BE2C (cell line): ENCODE measurements around the gene TPRA1.

Source experiments
- DNase-seq: peaks from one replicate; pipeline ENCODE4 v3.0.0-alpha.2; 2020
- H3K27me3 ChIP-seq: fragments of 250-450 bp; sonication (Bioruptor Pico); 2 replicates; pipeline ENCODE4 v1.5.1; 2020; ENCODE audit warnings: mild to moderate bottlenecking
- H3K36me3 ChIP-seq: fragments of 250-450 bp; sonication (Bioruptor Pico); 2 replicates; pipeline ENCODE4 v1.5.1; 2020; ENCODE audit warnings: mild to moderate bottlenecking
- H3K4me1 ChIP-seq: fragments of 250-450 bp; sonication (Bioruptor Pico); 2 replicates; pipeline ENCODE4 v1.5.1; 2020
- H3K4me3 ChIP-seq: 2 replicates; pipeline ENCODE4 v1.5.1; 2011; ENCODE audit warnings: low read depth, low read length
- H3K9me3 ChIP-seq: fragments of 250-450 bp; sonication (Bioruptor Pico); 2 replicates; pipeline ENCODE4 v1.5.1; 2020
- CTCF ChIP-seq: IDR thresholded peaks from 2 replicates; pipeline ENCODE4 v1.5.1; 2012; ENCODE audit warnings: mild to moderate bottlenecking, low read depth, low read length

Gene TPRA1

DNA sequence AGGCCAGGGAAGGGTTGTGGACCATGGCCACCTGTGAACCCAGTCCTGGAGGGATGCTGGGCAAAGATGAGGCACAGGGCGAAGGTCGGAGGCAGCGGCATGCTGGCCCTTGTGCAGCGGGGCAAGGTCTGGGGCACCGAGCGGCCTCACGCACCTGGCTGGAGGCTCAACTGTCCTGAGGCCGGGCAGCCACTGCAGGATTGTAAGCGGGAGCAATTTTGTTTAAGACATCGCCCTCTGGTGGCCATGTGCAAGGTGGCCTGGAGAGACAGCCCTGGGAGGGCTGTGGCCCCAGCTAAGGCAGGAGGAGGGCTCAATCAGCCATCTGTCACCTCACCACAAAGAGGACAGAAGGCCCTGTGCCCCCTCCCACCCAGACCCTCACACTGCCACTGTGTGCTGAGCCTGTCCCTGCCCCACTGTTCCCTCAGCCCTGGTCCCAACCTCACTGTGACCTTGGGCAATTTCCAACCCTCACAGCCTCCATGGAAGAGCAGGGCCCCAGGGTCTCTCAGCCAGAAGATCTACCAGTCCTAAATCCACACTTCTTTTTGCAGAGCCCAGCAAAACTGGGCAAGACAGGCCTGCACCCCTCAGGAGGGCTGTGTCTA lies 46.2 kb downstream of the TPRA1 start:
- H3K36me3 ChIP-seq = no peaks in the 10 kb centered on the region
- peak; percentile 86 for DNase-seq
- peaks cover 9% of the 10 kb centered on the region for H3K4me1 ChIP-seq
- H3K9me3 ChIP-seq = no peaks in the 10 kb centered on the region
- H3K27me3 ChIP-seq = no peaks in the 10 kb centered on the region
- H3K4me3 ChIP-seq = no peak overlapping the region
- TF ChIP-seq CTCF = peak; percentile 87

DNA sequence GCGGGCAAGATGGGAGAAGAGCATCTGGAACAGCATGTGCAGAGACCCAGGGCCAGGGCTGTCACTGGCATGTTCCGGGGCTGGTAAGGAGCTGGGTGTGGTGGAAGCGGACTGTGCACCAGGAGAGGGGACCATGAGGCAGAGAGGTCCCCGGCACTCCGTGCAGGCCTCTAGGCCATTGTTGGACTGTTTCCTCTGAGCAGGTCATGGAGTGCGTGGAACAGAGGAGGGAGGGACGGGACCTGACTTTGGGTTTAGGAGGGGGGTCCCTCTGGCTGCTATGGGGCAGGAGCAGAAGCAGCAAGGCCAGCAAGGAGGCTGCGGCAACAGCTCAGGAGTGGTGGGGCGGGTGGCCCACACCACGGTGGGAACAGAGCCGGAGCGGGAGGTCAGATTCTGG lies 47.1 kb downstream of the TPRA1 start:
- no peak for TF ChIP-seq CTCF
- Histone ChIP-seq H3K27me3 (no peaks in the 10 kb centered on the region), H3K4me3 (no peak overlapping the region), H3K36me3 (no peaks in the 10 kb centered on the region), H3K9me3 (no peaks in the 10 kb centered on the region), H3K4me1 (peaks cover 9% of the 10 kb centered on the region)
- DNase-seq = no peak

GRCh38 chr3:127542441-127542952 lies 48.0 kb downstream of the TPRA1 start:
- no peaks in the 10 kb centered on the region for H3K27me3 ChIP-seq
- H3K4me1 ChIP-seq = peaks cover 9% of the 10 kb centered on the region
- no peaks in the 10 kb centered on the region for H3K36me3 ChIP-seq
- no peak for TF ChIP-seq CTCF
- no peak for DNase-seq
- H3K4me3 ChIP-seq = no peak overlapping the region
- H3K9me3 ChIP-seq = no peaks in the 10 kb centered on the region

DNA sequence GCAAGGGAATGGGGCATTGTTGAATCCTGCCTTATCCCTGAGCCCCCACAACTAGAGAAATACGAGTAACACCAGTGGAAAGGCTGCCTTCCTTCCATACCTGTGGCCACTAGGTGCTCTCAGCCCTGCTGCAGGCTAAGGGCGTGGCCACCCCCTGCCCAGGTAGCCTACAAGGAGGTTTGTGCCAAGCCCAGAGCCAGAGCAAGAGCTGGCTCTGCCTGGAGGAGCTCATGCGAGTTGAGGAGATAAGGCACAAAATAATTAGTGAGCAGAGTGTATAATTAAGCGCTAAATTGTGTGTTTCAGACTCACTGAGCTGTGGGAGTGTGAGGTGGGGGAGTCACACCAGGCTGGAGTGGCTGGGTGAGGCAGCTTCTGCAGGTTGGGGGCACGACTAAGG lies 49.2 kb downstream of the TPRA1 start:
- Histone ChIP-seq H3K27me3 (no peaks in the 10 kb centered on the region), H3K4me1 (peaks cover 6% of the 10 kb centered on the region), H3K4me3 (no peak overlapping the region), H3K36me3 (no peaks in the 10 kb centered on the region), H3K9me3 (no peaks in the 10 kb centered on the region)
- TF ChIP-seq CTCF = no peak
- no peak for DNase-seq

DNA sequence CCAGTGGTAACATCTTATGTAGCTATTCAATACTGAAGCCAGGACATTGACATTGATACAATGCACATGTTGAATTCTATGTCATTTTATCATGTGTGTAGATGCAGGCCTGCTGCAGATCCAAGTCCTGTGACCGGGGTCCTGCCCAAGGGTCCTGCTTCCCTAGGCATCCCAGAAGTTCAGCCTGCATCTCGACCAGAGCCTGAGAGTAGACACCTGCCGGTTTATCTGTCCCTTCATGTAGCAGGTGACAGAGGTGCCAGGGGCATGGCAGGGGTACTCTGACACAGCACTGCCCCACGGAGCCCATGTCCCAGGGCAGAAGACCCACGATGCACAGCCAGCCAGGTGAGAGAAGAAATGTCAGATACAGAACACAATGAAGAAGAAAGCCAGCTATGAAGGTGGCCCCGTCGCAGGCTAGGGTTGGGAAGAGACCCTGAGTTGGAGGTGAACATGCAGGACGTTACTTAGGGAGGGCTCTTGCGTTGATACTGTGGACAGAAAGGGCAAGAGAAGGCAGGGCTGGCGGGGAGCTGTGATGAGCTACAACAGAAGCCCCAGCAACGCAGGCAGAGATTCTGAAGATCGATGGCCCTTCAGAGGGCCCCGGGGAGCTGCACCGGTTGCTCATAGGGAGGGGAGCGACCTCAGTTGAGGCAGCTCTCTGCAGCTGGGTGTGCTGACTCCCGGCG lies 51.0 kb downstream of the TPRA1 start:
- no peak for DNase-seq
- Histone ChIP-seq H3K9me3 (no peaks in the 10 kb centered on the region), H3K4me3 (no peak overlapping the region), H3K36me3 (no peaks in the 10 kb centered on the region), H3K4me1 (peaks cover 1% of the 10 kb centered on the region), H3K27me3 (no peaks in the 10 kb centered on the region)
- TF ChIP-seq CTCF = no peak

DNA sequence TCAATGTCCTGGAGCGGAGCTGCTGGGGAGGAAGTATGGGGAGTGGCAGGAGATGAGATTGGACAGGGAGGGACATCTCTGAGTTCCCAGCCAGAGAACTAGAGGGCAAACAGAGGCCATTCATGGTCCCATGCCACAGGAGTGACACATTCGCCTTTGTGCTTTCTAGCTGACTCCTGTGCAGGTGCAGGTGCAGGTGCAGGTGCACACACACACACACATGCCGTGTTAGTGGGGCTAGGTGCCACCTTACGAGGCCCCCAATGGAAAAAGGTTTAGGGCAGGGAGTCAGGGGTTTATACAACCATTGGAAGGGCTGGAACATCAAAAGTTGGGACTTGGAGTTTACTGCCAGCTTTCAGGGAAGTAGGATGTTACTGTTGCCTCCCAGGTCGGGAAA lies 52.0 kb downstream of the TPRA1 start:
- no peaks in the 10 kb centered on the region for H3K36me3 ChIP-seq
- DNase-seq = no peak

More for the DNA sequence above, 52.0 kb downstream of the TPRA1 start:
- H3K4me1 ChIP-seq = no peaks in the 10 kb centered on the region
- no peak overlapping the region for H3K4me3 ChIP-seq
- H3K27me3 ChIP-seq = no peaks in the 10 kb centered on the region
- no peak for TF ChIP-seq CTCF
- no peaks in the 10 kb centered on the region for H3K9me3 ChIP-seq
